Activated CD4-positive, alpha-beta T cell treated with anti-CD3 and anti-CD28 coated beads, Interleukin-2, amount 50 U/mL, for 1 hour (primary cell): ENCODE data around the gene RASEF.
"Not testable (repeated sequence)": the region's sequence is repeated elsewhere in the genome, so short reads cannot be mapped to it uniquely, and the experiment has no call there.

ENCODE experiments used
- DNase-seq: peaks from one replicate; pipeline ENCODE4 v3.0.0-alpha.2; 2020

Gene RASEF

DNA sequence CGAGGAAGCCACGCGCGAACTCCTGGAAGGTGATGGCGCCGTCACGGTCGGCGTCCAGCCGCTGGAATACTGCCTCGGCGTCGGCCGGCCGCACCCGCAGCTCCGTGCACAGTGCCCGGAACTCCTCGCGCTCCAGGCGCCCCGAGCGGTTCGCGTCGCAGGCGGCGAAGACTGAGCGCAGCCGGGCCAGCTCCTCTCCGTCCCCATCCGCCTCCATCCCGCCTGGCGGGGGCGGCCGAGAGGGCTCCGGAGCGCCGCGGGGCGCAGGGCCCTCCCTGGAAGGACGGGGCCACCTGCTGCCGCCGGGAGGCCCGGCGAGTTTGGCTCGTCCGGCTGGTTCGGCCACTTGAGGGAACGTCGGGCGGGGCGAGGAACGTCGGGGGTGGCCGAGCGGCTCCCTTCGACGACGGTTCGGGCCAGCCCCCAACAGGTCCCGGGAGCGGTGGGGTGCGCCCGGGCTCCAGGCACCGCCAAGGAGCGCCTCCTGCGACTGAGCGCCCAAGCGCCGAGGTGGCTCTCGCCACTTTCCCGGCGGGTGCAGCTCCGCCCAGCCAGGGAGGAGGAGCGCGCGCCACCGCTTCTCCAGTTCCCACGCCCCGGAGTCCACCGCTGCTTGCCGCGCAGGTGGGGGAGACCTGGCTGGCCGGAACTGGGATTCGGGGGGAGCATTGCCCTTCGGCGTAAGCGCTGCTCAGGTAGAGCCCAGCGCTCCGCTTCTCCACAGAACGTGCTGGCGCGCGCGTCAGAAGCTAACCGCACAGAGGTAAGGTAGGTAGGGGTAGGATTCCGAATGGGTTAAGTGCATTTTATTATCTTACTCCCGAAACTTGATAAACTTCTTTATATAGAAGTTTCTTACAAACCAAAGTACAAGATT lies at the start of gene RASEF:
RASEF (minus strand) TSS at position 492 of the 877 bp plus-strand sequence; CDS start at position 217, 275 bp downstream.
- DNase-seq, result no peak

- DNase-seq, result no peak
Observed at GRCh38 chr9:83111169-83111568, 48.2 kb upstream of the RASEF start.

DNA sequence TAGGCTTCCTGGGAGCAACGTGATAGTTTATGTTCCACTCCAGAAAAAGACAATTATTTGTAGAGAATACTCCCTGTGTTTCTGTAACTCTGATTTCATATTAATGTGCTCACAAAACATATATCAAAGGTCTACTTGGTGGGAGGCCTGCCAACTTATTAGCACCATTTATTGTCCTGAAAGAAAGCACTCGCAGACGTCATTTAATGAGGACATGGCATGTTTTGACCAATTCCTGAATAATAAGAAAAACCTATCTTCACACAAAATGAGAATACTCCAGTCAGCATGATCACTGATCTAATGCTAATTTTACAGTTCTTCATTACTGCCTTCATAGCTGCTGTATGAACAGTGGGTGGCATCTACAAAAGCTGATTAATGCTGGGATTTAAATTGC lies 46.4 kb upstream of the RASEF start:
- no peak for DNase-seq

GRCh38 chr9:83108208-83108607 lies 45.3 kb upstream of the RASEF start:
- no peak for DNase-seq

- DNase-seq, result no peak
Observed at GRCh38 chr9:83106772-83107171, 43.8 kb upstream of the RASEF start.

- no peak for DNase-seq
Observed at GRCh38 chr9:83106263-83106662, 43.3 kb upstream of the RASEF start.

- DNase-seq, result no peak
Observed at GRCh38 chr9:83097633-83098032, 34.7 kb upstream of the RASEF start.

DNA sequence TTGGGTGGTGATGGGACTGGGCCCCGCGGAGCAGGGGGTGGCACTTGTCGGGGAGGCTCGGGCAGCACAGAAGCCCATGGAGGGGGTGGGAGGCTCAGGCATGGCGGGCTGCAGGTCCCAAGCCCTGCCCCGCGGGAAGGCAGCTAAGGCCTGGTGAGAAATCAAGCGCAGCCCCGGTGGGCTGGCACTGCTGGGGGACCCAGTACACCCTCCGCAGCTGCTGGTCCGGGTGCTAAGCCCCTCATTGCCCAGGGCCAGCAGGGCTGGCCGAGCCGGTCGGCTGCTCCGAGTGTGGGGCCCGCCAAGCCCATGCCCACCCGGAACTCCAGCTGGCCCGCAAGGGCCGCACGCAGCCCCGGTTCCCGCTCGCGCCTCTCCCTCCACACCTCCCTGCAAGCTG lies 30.4 kb upstream of the RASEF start:
- DNase-seq, result not testable (repeated sequence)

GRCh38 chr9:83081846-83082245 lies 18.9 kb upstream of the RASEF start:
- no peak for DNase-seq

- DNase-seq, result no peak
Observed at GRCh38 chr9:83081010-83081409, 18.1 kb upstream of the RASEF start.

GRCh38 chr9:83075932-83076331 lies 13.0 kb upstream of the RASEF start:
- DNase-seq, result not testable (repeated sequence)

- not testable (repeated sequence) for DNase-seq
Observed at GRCh38 chr9:83072498-83072897, 9.6 kb upstream of the RASEF start.

DNA sequence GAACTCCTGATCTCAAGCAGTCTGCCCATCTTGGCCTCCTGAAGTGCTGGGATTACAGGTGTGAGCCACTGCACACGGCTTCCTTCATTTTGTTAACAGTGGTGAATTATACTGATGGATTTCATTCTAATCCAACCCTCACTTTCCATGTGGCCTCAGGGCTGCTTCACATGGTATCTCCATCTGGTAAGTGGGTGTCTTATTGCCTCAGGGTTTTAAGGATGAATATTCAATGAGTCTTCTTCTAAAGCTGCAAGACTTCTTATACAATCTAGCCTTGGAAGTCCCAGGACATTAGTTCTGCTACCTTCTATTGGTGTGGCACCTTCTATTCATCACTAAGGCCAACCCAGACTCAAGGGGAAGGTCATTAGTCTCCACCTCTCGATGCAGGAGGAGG lies 8.7 kb upstream of the RASEF start:
- DNase-seq, result no peak

- no peak for DNase-seq
Observed at GRCh38 chr9:83070261-83070660, 7.3 kb upstream of the RASEF start.

DNA sequence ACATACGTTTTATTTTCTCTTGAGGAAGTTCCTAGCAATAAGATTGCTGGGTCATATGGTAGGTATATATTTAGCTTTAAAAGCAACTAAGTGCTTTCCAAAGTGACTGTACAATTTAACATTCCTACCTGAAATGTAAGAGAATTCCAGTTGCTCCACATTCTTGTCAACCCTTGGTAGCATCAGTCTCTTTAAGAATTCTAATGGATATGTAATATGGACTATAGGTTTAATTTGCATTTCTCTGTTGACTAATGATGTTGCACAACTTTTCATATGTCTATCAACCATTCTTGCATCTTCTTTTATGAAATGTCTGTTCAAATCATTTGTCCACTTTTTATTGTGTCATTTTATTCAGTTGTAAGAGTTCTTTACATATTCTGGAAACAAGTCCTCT lies 6.7 kb upstream of the RASEF start:
- no peak for DNase-seq

DNA sequence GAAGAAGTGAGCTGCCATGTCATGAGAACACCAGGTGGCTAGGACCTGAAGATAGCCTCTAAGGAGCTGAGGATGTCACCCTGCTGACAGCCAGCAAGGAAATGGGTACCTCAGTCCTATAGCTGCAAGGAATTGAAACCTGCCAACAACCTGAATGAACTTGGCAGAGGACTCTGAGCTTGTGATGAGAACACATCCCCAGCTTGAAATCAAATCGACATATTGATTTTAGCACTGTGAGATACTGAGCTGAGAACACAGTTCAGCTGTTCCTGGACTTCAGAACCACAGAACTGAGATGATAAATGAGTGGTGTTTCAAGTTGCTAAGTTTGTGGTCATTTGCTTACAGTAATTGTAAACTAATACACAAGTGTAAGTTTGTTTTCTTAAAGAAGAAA lies 5.5 kb upstream of the RASEF start:
- DNase-seq, result no peak

DNA sequence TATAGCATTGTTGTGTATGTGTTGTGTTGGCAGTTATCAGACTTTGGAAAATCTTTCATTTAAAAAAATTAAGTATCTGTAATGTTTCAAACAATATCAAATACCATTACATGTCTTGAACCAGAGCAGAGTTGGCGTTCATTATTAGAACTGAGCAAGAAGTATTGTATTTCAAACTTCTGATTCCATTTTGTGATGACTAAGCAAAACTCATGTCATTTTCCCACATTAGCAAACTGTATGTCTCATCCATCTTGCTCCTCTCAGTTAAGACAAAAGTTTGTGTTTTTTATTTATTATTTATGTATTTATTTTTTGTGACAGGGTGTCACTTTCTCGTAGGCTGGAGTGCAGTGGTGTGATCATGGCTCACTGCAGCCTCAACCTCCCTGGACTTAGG lies 4.6 kb upstream of the RASEF start:
- no peak for DNase-seq

DNA sequence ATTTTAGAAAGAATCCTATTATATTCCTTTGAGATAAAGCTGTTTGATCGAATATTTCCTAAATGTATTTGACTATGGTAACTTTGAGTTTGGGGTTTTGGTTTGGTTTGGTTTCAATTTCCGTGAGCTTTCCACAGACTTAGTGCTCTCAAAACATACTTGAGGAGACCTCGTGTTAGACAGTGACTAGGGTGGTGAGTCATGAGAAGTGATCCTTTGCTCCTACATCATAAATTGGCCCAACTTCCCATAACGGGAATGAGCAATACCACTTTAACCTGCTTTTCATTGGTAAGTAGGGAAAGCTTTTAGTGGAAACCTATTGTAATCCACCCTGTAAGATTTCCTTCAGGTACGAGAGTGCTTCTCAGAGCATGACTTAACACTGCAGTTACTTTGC lies 3.8 kb upstream of the RASEF start:
- DNase-seq, result no peak

DNA sequence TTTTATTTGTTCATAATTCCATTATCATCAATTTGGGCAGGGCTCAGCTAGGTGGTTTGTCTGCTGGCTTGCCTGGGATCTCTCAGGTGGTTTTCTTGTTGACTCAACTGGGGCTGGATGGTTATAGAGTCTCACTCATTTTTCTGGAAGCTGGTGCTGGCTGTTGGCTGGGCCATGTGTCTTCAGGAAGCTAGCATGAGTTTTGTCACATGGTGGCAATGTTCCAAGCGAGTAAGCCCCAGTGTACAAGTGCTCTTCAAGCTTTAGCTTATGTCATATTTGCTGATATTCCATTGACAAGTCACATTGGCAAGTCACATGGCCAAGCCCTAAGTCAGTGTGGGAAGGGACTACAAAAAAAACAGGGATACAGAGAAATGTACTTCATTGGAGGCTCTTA lies 2.3 kb upstream of the RASEF start:
- DNase-seq, result no peak

DNA sequence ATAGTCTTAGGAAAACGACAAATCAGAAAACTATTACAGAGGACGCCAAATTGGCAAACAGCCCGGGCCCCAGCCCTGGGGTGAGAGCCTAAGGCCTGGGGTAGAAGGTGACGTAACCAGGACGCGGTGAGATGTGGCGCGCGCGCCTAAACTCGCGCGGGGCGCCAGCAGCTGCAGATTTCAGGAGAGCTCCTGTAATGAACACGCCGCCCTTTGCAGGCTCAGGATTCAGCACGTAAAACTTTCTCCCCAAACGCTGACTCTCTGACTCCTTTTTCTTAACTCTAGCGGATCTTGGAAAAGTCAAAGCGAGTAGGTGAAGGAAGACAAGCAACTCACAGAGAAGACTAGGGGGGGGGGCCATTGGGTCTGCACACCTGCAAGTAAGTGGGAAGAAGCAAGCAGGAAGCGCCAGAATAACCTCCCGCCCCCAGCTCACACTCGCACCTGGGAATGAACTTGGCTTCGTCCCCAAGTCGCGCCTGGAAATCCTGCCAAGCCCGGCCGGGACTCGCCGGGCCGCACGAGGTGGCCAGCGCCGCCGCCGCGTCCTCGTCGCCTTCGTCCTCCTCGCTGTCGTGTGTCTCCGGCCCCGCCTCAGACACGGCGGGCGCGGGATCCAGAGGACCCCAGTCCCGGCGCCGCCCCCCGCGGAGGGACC lies 822 bp downstream of the RASEF start:
- no peak for DNase-seq

DNA sequence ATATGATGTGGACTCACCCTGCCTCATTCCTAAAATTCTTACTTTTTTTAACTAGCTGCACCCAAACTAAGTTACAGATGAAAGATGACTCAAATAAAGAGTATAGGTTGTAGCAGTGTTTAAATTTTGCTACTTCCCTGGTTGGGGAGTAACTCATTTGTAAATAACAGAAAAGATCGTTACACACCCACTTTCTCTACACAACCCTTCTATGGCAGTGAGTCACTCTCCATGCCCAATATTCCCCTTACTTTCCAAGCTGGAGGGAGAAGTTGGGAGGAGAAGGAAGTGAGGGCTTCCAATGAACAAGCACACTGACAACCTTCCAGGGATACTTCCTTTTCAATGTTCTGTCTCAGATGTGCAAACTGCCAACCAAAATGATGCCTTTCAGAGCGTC lies 1.9 kb downstream of the RASEF start:
- DNase-seq, result no peak

GRCh38 chr9:83060556-83060955 lies 2.4 kb downstream of the RASEF start:
- DNase-seq, result no peak

- no peak for DNase-seq
Observed at GRCh38 chr9:83059417-83059816, 3.5 kb downstream of the RASEF start.

DNA sequence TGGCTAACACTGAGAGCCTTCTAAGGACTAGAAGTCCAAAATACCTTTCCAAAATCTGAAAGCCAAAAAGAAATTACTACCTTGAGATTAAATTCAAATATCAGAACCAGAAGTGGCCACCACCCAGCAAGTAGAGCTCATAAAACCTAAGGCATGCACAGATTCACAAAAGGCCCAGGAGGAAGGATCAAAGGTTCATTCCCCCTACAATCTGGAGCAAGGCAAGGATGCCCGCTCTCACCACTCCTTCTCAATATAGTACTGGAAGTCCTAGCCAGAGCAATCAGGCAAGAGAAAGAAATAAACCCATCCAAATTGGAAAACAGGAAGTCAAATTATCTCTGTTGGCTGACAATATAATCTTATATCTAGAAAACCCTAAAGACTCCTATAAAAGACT lies 6.0 kb downstream of the RASEF start:
- no peak for DNase-seq

- DNase-seq, result no peak
Observed at GRCh38 chr9:83056174-83056573, 6.8 kb downstream of the RASEF start.
